HG03571 (cell line): ENCODE measurements around the gene SLC66A3.

Source experiments
- ATAC-seq: cut with Tn5 transposase; IDR thresholded peaks from one replicate; pipeline ENCODE4 v1.9.1; 2021; ENCODE audit not compliant: unreplicated experiment

Gene SLC66A3

GRCh38 chr2:11208083-11208482 is 52.8 kb downstream of the SLC66A3 start:
- ATAC-seq = no peak

- no peak for ATAC-seq
Observed at GRCh38 chr2:11212645-11213044, 57.4 kb downstream of the SLC66A3 start.

DNA sequence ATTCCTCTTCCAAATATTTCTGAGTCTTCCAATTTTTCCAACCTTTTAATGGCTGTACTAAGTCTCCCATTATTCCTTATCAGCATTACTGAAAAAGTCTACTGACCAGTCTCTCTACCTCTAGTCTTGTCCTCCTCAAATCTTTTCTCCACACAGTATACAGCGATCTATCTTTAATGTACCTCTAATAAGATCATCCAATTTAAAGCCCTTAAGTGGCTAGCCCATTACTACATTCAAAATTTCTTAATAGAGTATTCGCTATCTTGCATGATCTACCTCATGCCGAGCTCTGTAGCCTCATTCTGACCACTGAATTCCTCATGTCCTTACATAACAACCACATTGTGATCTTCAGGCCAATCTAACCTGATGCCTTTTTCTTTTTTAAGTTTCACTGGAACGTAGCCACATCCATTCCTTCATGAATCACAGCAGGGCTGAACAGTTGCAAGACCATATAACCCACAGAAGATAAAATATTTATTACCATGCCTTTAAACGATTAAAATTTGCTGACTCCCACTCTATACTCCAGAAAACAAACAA is 57.9 kb downstream of the SLC66A3 start:
- ATAC-seq = no peak

DNA sequence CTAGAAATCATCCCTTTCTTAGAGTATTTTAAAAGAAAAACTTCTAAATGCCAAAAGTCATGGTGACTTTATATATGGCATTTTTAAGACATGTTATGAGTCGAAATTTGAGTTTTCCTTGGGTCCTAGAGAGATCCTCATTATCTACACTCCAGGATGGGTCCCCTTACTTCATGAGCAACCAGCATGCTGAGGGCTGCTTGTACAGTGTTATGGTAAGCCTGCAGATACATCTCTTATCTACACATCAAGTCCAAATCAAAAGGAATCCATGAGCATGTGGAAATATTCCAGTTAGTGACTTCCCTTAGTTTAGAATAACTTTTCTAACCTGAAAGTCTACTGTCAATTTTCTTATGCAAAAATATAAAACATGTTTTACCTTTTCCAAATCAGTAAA is 58.7 kb downstream of the SLC66A3 start:
- ATAC-seq = no peak

DNA sequence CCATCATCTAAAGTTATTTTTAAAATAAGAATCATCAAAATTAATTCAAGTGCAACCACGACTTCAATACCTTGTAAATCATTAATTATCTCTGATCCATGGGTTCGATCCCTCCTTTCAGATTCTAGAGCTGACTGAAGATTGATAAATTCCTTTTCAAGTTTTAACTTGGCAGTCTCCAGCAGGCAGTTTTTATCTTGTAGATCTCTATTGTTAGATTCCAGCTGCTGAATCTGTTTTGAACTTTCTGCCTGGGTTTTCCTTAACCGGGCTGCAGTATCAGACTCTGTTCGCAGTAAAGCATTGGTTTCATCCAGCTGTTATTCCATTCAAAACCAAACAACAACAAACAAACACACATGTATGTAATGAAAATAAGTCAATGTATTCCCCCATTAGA is 59.5 kb downstream of the SLC66A3 start:
- no peak for ATAC-seq

DNA sequence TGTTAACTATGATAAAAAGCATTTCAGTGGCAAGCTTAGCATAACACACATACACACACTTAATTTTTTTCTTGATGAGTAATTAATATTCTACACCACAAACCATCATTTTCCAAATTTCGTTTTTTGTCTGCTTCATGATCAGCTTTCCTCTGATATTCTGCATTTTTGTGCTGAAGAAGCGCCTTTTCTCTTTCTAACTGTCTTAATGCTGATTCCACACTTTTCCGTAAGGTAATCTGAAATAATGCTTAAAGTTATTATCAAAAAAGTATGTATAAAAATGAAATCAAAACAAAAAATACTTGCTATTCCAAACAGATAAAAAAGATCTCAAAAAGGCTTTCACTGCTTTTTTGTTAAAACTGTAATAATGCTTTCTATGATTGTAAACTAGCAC is 60.1 kb downstream of the SLC66A3 start:
- no peak for ATAC-seq

DNA sequence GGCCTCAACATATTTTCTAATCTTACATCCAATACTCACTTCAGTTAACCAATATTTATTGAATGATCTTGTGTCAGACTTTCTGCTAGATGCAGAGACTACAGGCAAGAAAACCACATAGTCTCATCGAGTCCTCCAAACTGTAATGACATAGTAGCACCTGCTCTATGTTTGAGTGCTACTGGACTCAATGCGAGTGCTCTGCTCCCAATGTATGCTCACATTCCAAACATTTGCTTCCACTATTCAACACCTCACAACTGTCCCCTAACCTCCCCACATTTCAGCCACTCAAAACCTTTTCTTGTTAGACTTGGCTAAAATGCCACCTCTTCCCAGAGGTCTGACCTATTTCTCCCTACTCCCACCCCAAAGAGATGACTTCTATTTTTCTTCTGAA is 65.2 kb downstream of the SLC66A3 start:
- ATAC-seq = no peak

GRCh38 chr2:11222845-11223244 is 67.6 kb downstream of the SLC66A3 start:
- ATAC-seq = no peak

DNA sequence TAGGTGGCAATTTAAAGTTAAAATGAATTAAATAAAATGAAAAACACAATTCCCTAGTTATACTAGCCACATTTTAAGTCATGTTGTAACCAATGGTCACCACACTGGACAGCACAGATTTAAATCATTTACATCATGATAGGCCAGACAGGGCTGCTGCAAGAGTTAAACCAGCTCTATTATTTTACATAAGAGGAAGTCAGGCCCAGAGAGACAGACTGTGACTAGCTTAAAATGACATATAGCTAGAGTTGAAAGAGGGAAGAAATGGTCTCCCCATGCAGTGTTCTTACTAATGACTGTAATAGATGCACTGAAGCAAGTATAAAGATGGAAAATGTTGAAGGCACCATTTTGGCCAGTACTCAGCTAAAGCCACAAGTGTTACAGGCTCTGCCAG is 69.6 kb downstream of the SLC66A3 start:
- ATAC-seq = no peak

DNA sequence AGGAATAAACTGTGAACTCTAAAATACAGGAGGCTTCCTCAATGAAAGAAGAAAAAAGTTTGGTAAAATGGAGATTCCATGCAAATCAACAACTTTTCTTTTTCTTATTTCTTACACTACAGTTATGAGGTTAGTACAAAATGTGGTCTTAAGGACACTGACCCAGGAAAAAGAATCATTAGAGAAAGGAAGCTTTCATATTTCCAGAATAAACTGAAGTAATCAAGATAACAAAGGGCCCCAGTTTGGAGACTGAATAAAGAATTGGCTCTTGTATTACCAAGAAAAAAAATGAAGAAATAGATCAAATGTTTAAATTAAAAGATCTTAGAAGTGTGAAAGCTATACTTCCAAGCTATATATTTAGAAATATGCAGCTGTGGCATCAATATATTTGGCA is 72.3 kb downstream of the SLC66A3 start:
- no peak for ATAC-seq
